HG02798 (cell line): ENCODE results near the gene SPDEF.

ENCODE experiments used
- ATAC-seq: cut with Tn5 transposase; IDR thresholded peaks from one replicate; pipeline ENCODE4 v1.9.1; 2021; ENCODE audit warnings: mild to moderate bottlenecking; ENCODE audit not compliant: unreplicated experiment, poor library complexity

SPDEF gene

DNA sequence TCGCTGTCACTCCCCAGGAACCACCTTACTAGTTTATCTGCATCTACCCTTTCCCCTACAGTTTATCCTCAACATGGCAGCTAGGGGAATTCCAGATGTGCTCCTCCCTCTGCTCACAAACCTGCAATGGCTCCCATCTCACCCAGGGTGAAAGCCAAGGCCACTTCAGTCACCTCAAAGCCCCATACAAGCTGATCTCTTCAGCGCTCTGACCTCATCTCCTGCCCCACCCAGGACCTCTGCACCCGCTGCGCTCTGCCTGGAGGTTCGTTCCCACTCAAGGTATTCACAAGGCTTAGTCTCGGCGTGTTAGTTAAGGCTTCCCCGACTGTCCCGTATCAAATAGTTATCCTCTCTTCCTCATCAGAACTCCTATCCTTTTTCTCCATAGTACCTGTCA is 28.6 kb upstream of the SPDEF start:
- no peak for ATAC-seq

DNA sequence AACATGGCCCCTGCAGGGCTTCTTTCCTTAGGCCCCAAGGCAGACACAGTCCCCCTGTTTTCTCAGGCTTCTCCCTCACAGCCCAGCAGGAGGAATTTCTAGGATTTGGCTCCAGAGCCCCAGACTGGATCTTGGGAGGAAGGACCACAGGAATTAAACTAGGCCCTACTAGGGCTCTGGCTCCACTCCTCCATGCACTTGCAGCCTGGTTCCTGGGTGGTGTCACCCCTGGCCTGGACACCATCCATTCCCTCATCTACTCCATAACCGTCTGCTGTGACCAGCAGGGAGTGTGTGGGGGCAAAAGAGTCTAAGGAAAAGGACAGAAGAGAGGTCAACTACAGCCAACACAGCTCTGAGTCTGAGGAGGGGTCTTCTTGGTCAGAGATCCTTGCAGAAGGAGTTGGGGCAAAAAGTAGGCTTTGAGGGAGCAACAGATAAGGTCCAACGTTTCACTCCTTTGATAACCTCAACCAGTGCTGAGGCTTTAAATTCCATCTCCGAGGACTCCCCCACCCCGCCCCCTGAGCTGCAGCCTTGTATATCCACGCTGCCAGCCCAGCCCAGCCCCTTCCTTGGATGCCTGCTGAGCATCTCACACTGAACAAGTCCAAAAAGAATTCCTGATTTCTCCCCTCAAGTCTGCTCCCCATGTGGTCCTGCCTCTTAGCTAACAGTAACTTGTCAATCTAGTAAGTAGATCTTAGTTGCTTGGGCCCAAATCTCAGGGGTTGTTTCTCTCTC is 27.9 kb upstream of the SPDEF start:
- no peak for ATAC-seq

DNA sequence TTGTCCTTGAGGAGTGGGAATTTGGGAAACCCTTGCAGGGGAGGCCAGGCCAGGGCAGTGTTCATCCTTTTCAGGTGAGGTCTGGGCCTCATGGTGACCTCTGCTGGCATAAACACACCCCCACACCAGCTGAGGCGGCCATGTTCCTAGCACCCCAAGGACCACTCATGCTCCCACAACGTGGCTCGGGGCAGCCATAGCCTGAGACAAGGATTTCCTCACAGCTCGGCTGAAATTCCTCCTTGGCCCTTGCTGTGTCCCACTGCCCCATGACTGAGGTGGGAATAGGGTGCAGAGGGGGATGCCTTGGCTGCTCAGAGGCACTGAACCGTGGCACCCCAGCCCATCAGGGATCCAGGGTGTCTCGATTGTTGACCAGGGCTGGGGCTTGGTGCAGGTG is 27.3 kb upstream of the SPDEF start:
- ATAC-seq, result no peak

DNA sequence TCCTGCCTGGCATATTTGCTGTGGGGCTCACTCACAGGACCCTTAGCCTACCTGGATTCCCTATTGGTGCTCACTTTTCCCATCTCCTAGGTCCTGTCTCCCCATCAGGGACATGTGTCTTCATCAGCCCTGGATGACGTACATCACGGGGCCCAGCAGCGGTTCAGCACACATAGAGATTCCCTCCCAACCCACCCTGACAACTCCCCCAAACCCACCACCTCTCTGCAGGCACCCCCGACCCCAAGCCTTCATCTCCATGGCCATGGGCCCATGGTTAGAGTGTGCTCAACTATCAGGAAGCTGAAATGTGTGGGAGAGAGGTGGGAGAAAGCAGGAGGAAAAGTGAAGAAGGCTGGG is 25.4 kb upstream of the SPDEF start:
- no peak for ATAC-seq

DNA sequence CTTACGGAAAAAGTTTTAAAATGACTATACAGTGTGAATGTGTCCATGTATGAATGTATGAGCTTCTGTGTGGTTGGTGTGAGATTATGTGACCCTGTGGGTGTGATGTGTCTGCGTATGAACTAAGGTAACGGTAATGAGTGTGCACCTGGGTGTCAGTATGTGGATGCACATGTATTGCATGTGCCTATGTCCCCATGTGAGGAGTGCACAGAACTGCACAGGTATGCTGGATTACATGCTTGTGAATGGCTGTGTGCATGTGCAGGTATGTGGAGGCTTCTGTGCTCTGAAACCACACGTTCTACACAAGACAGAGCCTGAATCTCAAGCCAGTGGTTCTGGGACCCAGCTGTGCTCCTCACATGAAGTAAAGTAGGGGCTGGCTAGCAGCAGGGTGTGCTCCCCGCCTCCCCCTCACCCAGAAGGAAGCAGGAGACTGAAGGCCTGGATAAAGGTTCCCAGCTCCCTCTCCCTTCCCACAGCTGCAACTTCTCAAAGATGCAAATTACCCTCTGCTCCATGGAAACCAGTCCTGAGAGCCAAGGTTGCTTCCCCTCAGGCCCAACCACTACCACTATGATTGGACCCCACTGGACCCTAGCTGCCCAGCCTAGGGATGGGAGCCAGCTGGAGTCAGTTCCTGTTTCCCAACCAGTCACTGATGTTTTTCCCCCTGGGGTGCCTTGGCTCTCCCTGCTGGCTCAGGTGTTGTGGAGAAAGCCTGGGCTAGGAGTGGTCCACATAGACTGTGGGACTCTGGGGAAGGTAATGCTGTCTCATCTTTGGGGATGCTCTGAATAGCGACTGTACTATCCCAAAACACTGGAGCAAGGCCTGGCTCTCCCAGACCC is 24.8 kb upstream of the SPDEF start:
- ATAC-seq, result no peak

DNA sequence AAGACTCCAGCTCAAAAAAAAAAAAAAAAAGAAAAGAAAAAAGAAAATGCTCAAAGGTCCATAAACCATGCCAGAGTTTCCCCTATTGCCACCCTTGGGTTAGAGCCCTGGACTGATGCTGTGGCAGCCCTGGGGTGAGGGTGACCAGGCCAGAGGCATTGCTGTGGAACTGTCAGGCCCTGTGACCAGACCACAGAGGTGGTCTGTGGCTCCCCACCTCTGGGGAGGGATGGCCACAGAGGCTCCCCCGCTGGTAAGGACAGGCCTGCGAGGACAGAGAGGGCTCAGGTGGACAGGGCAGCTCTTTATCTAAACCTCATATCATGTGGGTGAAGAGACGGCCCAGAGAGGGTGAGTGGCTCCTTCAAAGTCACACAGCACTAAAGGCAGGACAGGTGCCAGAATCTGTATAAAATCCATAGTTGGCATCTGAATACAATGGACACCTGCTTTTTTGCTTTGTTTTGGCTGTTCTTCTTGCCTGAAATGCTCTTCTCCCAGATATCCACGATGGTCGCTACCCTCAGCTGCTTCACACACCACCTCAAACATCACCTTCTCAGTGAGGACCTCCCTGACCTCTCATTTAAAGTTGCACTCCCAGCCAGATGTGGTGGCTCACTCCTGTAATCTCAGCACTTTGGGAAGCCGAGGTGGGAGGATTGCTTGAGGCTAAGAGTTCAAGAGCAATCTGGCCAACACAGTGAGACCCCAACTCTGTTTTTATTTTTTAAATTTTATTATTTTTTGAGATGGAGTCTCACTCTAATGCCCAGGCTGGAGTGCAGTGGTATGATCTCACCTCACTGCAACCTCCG is 22.5 kb upstream of the SPDEF start:
- ATAC-seq, result no peak

DNA sequence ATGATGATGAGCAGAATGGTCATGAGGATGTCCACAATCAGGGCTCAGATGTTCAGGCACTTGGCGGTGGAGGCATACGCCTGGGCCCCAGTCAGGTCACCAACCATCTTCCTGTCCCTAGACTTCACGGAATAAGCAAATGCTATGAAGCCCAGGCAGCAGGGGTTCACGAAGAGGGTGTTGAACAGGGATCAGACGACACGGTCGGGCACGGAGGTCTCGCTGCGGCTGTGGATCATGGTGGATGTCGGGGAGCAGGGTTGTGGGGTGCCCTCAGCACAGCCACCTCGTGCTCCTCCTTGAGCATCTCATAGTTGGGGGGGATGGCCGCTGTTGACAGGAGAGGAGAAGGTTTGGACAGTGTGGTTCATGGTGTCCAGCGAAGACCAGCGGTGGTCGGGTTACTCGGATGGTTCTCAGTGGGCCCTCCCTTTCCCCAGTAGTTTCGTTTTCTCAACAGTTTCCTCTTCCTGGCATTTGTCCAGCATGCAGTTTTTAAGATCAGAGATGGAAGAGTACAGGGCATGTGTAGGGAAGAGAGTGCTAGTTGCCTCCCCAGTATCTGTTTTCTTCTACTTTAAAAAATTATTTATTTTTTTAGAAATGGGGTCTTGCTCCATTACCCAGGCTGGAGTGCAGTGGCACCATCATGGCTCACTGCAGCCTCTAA is 20.3 kb upstream of the SPDEF start:
- ATAC-seq, result no peak

DNA sequence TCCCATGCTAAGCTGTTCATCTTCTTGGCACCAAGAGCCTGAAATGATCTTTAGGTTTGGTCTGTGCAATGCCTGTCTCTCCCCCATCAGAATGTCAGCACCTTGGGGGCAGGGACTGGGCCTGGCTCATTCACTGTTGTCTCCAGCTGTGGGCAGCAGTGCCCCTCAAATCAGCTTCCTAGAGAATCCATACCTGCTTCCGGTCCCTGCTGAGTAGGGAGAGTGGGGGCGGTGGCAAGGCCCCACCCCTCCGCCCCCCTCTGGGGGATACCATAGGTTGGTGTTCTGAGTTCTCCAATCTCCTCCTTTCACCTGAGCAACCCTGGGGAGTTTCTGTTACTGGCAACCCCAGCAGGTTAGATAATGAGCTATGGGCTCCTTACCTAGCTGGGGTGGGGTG is 19.2 kb upstream of the SPDEF start:
- ATAC-seq, result no peak

DNA sequence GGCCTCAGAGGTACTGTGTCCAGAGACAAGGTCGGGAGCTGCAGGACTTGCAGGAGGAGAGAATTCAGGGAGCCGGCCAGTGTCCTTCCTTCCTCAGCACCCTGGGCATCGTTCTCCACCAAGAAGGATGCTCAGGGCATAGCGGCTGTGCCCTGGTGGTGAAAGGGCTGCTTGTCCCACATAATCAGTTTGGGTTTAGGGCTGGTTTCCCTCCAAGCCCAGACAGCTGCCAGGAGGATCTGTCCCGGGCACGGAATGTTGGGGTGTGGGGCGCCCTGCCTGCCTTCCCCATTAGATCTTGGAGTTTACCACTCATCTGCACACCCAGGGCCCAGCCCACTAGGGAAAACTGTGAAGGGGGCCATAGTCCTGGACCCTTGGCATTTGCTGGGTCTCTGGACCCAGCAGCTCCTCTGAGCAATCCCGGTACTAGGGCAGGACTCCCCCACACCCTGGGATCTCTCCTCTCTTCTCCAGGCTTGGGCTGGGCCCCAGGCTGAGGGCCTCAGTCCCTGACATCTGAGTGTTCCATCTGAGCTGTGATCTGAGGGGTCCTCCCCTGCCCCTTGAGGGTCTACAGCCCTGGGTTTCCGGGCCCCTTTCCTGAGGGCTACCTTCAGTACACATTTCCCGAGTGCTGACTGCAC is 18.6 kb upstream of the SPDEF start:
- ATAC-seq, result no peak

DNA sequence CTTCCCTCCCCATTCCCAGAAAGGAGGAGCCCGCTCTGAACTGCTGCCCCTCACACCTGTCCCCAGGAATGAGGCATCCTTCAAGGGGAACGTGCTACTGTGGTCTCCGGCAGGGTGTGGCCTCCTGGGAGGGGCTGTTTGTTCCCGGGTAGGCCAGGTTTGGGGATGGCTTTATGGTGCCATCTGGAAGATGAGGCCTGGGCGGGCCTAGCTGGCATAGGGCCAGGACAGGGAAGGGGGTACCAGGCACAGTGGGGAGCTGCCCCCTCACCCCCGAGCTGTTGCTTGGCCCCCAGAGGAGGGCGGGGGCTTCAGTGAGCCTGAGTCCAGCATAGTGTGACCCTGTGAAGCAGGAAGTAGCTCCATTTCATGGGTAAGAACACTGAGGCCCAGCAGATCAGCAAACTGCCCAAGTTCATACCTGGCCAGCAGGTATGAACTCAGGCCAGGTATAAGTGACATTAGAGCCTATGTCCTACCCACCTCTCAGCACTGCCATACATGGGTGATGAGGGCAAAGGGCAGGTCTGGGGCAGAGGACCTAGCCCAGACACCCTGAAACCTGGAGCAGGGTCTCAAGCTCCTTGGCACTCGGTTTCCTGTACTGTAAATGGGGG is 17.5 kb upstream of the SPDEF start:
- ATAC-seq, result no peak

DNA sequence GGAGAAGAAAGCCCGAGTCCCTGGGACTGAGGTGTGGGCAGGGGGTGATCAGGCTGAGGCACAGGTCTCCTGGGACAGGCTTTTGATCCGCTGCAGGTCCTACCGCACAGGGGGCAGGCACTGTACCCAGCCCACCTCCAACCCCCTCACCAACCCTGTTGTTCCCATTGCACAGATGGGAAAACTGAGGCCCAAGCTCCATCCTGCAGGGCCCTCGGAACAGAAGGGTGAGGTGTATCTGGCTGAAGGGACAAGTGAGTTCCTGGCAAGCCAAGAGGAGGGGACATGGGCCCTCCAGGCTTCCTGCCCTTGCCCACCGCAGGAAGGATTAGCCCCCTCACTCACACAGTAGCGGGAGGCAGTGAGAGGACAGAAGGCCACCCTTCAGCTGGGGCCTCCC is 16.5 kb upstream of the SPDEF start:
- no peak for ATAC-seq

DNA sequence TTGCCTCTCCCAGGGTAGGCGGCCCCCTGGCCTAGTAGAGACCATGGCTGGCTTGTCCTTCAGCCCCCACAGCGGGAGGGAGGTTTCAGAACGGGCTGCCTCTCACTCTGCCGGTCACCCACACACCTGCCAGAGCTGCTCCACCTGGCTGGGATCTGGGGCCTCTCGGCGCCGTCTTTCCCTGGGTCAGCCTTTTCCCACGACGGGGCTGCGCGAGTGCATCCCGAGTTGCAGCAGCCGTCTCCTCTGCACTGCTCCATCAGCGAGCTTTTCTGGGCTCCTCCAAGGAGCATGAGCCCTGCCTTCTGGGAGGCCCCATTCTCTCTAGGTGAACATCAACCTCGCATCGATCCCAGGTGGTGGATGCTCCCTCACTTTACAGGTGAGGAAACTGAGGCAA is 15.9 kb upstream of the SPDEF start:
- ATAC-seq, result no peak

DNA sequence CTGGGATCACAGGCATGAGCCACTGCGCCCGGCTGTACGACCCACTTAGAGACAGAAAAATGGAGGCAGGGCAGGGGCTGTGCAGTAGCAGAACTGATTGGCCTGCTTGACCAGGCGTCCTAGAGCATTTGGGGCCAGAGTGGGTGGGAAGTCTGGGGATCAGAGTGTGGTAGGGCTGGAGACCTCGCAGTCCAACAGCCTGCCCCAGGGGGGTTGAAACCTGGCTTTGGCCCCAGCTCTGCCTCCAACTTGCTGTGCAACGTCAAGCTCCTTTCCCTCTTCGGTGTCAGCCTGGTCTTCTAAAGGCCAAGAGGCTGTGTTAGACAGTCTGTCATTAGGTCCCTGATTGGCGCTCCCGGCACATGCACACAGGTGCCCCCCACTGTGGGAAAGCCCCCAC is 15.3 kb upstream of the SPDEF start:
- no peak for ATAC-seq

DNA sequence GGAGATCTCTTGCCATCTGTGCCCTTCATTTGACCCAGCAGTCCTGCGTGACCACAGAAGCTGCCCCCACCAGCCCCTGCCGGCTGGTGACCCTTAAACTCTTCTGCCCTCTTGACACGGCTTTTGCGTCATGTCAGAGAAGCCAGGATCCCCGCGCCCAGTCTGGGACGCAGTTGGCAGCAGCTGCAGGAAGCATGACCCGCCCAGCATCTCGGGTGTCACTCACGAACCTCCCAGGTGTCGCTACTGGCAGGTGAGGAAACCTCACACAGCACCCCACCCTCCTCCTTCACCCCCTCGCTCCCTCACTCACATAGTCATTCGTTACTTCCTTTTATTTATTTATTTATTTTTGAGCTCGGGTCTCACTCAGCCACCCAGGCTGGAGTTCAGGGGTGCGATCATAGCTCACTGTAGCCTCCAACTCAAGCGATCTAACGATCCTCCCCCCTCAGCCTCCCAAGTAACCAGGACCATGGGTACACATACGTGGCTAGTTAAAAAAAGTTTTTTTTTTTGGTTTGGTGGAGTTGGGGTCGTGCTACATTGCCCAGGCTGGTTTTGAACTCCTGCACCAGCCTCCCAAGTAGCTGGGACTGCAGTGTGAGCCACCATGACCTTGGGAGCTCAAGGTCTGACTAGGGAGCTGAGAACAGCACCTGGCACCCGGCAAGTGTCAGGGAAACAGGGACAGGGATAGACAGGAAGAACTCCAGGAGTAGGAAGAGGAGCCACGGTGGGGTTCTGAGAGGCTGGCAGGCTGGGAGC is 14.1 kb upstream of the SPDEF start:
- ATAC-seq, result no peak

DNA sequence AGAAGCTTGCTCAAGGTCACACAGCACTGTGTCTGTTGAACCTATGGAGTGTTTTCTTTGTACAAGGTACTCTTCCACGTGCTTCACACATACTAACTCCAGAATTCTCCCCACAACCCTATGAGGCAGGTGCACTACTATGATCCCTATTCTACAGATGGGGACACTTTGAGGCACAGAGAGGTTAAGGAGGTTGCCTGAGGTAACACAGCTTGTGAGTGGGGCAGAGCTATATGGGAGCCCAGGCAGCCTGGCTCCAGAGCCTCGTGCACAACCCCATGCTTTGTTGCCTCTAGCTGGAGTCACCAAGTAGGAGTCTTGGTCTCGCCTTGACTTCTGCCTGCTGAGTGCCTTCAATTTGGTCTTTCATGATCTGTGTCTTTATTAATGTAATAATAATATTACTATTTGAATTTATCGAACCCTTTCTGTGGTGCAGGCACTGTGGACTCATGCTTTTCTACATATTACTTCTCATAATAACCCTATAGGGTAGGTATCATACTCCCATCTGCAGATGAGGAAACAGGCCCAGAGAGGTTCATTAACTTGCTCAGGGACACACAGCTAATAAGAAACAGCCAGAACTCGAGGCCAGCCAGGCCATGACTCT is 13.3 kb upstream of the SPDEF start:
- no peak for ATAC-seq

DNA sequence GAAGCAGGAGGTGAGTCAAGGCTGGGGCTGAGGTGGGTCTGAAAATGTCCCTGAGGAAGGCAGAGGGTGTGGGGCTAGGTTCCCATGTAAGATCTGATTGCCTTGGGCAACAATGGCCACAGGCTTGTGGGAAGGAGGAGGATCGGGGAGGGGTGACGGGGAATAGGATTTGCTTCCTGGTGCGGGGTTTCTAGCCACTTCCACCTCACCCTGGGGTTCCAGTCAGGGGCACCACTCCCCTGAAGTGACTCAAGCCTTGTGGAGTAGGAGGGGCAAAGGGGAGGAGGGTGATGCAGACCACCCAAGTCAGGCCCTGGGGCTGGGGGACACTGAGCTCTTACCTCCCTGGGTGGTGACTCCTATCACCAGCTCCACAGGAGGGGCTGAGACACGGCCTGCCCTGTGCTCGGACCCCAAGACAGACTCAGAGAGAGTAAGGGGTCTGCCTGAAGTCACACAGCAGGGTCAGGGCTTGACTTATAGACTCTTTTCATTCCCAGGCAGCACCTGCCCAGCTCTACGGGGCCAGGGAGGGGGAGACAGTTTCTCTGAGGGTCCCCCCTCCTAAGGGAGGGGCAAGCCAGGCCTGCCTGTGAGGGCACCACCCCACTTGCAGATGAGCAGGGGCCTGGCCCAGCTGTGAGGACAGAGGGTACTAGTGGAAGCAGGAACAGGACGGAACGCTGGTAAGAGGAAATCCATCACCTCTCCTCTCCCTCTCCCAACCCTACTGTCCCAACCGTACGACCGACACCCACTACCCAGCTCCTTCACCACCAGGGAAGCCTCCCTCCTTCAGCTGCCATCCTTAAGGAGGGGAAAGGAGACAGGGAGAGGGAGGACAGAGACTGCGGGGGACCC is 12.4 kb upstream of the SPDEF start:
- ATAC-seq, result no peak

DNA sequence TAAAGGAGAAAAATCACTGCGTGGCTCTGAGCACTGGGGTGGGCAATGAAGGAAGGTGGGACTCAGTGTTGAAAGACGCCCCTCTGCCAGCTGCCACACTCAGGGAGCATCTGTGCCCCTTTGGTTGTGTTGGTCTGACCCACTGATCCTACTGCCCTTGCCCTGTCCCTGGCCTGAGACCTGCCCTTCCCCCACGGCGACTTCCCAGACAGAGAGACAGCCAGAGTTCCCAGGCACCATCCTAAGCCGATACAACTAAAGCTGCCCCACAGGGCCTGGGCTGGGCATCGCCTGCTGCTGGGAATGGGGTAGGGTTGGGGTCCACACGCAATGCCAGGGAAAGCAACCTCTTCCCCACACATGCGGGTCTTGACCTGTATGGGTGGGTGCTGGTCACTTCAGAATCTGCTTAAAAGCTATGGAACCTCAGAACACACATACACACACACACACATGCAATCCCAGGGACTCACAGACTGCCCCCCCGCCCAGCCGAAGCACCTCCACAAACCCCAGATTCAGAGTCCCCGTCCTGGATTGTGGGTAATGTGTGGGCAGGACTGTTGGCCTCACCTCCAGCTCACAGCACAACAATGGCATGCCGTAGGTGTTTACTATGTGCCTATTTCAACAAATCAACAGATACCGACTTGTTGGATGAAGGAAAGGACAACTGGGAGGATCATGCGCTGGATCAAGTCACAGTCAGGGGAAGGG is 10.9 kb upstream of the SPDEF start:
- no peak for ATAC-seq
